ENCODE measurements around the gene FANCL. TPM values are rescaled to one million over a fixed set of nuclear protein-coding genes. Genes with fewer than 3 reads are reported as not detected.
"Not testable (repeated sequence)": the region's sequence is repeated elsewhere in the genome, so short reads cannot be mapped to it uniquely, and the experiment has no call there.

FANCL gene
- polyA plus RNA-seq, 4 donors = 8.6 to 45.0 (median 19.2) TPM

- no peaks in the 10 kb centered on the region for H3K27me3 ChIP-seq (ENCODE audit: control insufficient read depth in 3 of 3, insufficient read depth in 3 of 3, low read length in 3 of 3)
- H3K27ac ChIP-seq (ENCODE audit: low read depth in 1 of 3, low read length in 2 of 3) = no peak overlapping the region
- no peak overlapping the region for H3K4me3 ChIP-seq (ENCODE audit: low read depth in 1 of 3, low read length in 3 of 3)
- H3K9me3 ChIP-seq (ENCODE audit: control insufficient read depth in 2 of 2, insufficient read depth in 1 of 2, low read depth in 1 of 2, low read length in 1 of 2) = no peaks in the 10 kb centered on the region
- 97% methylated on average over 16 of the region's 16 CpGs for WGBS, 3 donors
- H3K4me1 ChIP-seq (ENCODE audit: control insufficient read depth in 3 of 3, insufficient read depth in 2 of 3, low read depth in 1 of 3, low read length in 2 of 3) = no peaks in the 10 kb centered on the region
- H3K36me3 ChIP-seq (ENCODE audit: control insufficient read depth in 3 of 3, insufficient read depth in 2 of 3, low read depth in 1 of 3, low read length in 3 of 3) = peaks cover 0 to 8% (median 2%) of the 10 kb centered on the region in 3 donors
- DNase-seq (no peak), FAIRE-seq (no peak)
Observed at GRCh38 chr2:58227171-58227917, 13.8 kb downstream of the FANCL start.

- DNase-seq (no peak), FAIRE-seq (no peak)
- peaks cover 0 to 5% (median 1%) of the 10 kb centered on the region in 3 donors for H3K36me3 ChIP-seq (ENCODE audit: control insufficient read depth in 3 of 3, insufficient read depth in 2 of 3, low read depth in 1 of 3, low read length in 3 of 3)
- no peak overlapping the region for H3K4me3 ChIP-seq (ENCODE audit: low read depth in 1 of 3, low read length in 3 of 3)
- no peak overlapping the region for H3K27ac ChIP-seq (ENCODE audit: low read depth in 1 of 3, low read length in 2 of 3)
- no peaks in the 10 kb centered on the region for H3K9me3 ChIP-seq (ENCODE audit: control insufficient read depth in 2 of 2, insufficient read depth in 1 of 2, low read depth in 1 of 2, low read length in 1 of 2)
- 32 to 49% (median 42%) methylated on average over 2 of the region's 2 CpGs for WGBS, 3 donors
- no peaks in the 10 kb centered on the region for H3K4me1 ChIP-seq (ENCODE audit: control insufficient read depth in 3 of 3, insufficient read depth in 2 of 3, low read depth in 1 of 3, low read length in 2 of 3)
- no peaks in the 10 kb centered on the region for H3K27me3 ChIP-seq (ENCODE audit: control insufficient read depth in 3 of 3, insufficient read depth in 3 of 3, low read length in 3 of 3)
Observed at GRCh38 chr2:58221909-58222308, 19.2 kb downstream of the FANCL start.

- peaks cover 0 to 18% (median 3%) of the 10 kb centered on the region in 3 donors for H3K36me3 ChIP-seq (ENCODE audit: control insufficient read depth in 3 of 3, insufficient read depth in 2 of 3, low read depth in 1 of 3, low read length in 3 of 3)
- H3K27me3 ChIP-seq (ENCODE audit: control insufficient read depth in 3 of 3, insufficient read depth in 3 of 3, low read length in 3 of 3) = no peaks in the 10 kb centered on the region
- no peak overlapping the region for H3K27ac ChIP-seq (ENCODE audit: low read depth in 1 of 3, low read length in 2 of 3)
- WGBS, 3 donors = 20 to 38% (median 26%) methylated on average over 1 of the region's 1 CpG
- FAIRE-seq (no peak), DNase-seq (peak in 1 of 2 donors; percentile 19)
- H3K9me3 ChIP-seq (ENCODE audit: control insufficient read depth in 2 of 2, insufficient read depth in 1 of 2, low read depth in 1 of 2, low read length in 1 of 2) = peaks cover 0 to 15% of the 10 kb centered on the region in 2 donors
- H3K4me3 ChIP-seq (ENCODE audit: low read depth in 1 of 3, low read length in 3 of 3) = no peak overlapping the region
- H3K4me1 ChIP-seq (ENCODE audit: control insufficient read depth in 3 of 3, insufficient read depth in 2 of 3, low read depth in 1 of 3, low read length in 2 of 3) = peaks cover 0 to 4% (median 0%) of the 10 kb centered on the region in 3 donors
Observed at GRCh38 chr2:58215429-58215828, 25.7 kb downstream of the FANCL start.

- WGBS, 3 donors = 95 to 99% (median 98%) methylated on average over 6 of the region's 6 CpGs
- DNase-seq; H3K27ac ChIP-seq (ENCODE audit: low read depth in 1 of 3, low read length in 2 of 3); H3K4me3 ChIP-seq (ENCODE audit: low read depth in 1 of 3, low read length in 3 of 3); FAIRE-seq; H3K27me3 ChIP-seq (ENCODE audit: control insufficient read depth in 3 of 3, insufficient read depth in 3 of 3, low read length in 3 of 3); H3K4me1 ChIP-seq (ENCODE audit: control insufficient read depth in 3 of 3, insufficient read depth in 2 of 3, low read depth in 1 of 3, low read length in 2 of 3): not testable (repeated sequence)
- H3K36me3 ChIP-seq (ENCODE audit: control insufficient read depth in 3 of 3, insufficient read depth in 2 of 3, low read depth in 1 of 3, low read length in 3 of 3) = peaks cover 0 to 18% (median 2%) of the 10 kb centered on the region in 3 donors
- H3K9me3 ChIP-seq (ENCODE audit: control insufficient read depth in 2 of 2, insufficient read depth in 1 of 2, low read depth in 1 of 2, low read length in 1 of 2) = peaks cover 0 to 20% of the 10 kb centered on the region in 2 donors
Observed at GRCh38 chr2:58210951-58211568, 30.1 kb downstream of the FANCL start.

- no peak for FAIRE-seq
- H3K9me3 ChIP-seq (ENCODE audit: control insufficient read depth in 2 of 2, insufficient read depth in 1 of 2, low read depth in 1 of 2, low read length in 1 of 2) = peaks cover 0 to 19% of the 10 kb centered on the region in 2 donors
- 89 to 98% (median 94%) methylated on average over 3 of the region's 3 CpGs for WGBS, 3 donors
Observed at GRCh38 chr2:58207189-58207588, 33.9 kb downstream of the FANCL start.

GRCh38 chr2:58206785-58207184, 34.3 kb downstream of the FANCL start:
- no peak for FAIRE-seq
- Histone ChIP-seq H3K27me3 (ENCODE audit: control insufficient read depth in 3 of 3, insufficient read depth in 3 of 3, low read length in 3 of 3) (no peaks in the 10 kb centered on the region), H3K36me3 (ENCODE audit: control insufficient read depth in 3 of 3, insufficient read depth in 2 of 3, low read depth in 1 of 3, low read length in 3 of 3) (peaks cover 0 to 12% (median 0%) of the 10 kb centered on the region in 3 donors), H3K4me1 (ENCODE audit: control insufficient read depth in 3 of 3, insufficient read depth in 2 of 3, low read depth in 1 of 3, low read length in 2 of 3) (no peaks in the 10 kb centered on the region), H3K9me3 (ENCODE audit: control insufficient read depth in 2 of 2, insufficient read depth in 1 of 2, low read depth in 1 of 2, low read length in 1 of 2) (peaks cover 0 to 16% of the 10 kb centered on the region in 2 donors), H3K27ac (ENCODE audit: low read depth in 1 of 3, low read length in 2 of 3) (no peak overlapping the region), H3K4me3 (ENCODE audit: low read depth in 1 of 3, low read length in 3 of 3) (no peak overlapping the region)
- 96 to 97% (median 96%) methylated on average over 1 of the region's 1 CpG for WGBS, 3 donors
- DNase-seq = no peak

More at GRCh38 chr2:58207189-58207588, 33.9 kb downstream of the FANCL start:
- H3K27me3 ChIP-seq (ENCODE audit: control insufficient read depth in 3 of 3, insufficient read depth in 3 of 3, low read length in 3 of 3) = no peaks in the 10 kb centered on the region
- no peak for DNase-seq
- no peaks in the 10 kb centered on the region for H3K4me1 ChIP-seq (ENCODE audit: control insufficient read depth in 3 of 3, insufficient read depth in 2 of 3, low read depth in 1 of 3, low read length in 2 of 3)
- H3K4me3 ChIP-seq (ENCODE audit: low read depth in 1 of 3, low read length in 3 of 3) = no peak overlapping the region
- no peak overlapping the region for H3K27ac ChIP-seq (ENCODE audit: low read depth in 1 of 3, low read length in 2 of 3)
- peaks cover 0 to 12% (median 0%) of the 10 kb centered on the region in 3 donors for H3K36me3 ChIP-seq (ENCODE audit: control insufficient read depth in 3 of 3, insufficient read depth in 2 of 3, low read depth in 1 of 3, low read length in 3 of 3)

GRCh38 chr2:58204195-58204959, 36.7 kb downstream of the FANCL start:
- FAIRE-seq = no peak
- Histone ChIP-seq H3K9me3 (ENCODE audit: control insufficient read depth in 2 of 2, insufficient read depth in 1 of 2, low read depth in 1 of 2, low read length in 1 of 2) (no peaks in the 10 kb centered on the region), H3K27me3 (ENCODE audit: control insufficient read depth in 3 of 3, insufficient read depth in 3 of 3, low read length in 3 of 3) (no peaks in the 10 kb centered on the region), H3K27ac (ENCODE audit: low read depth in 1 of 3, low read length in 2 of 3) (no peak overlapping the region), H3K4me3 (ENCODE audit: low read depth in 1 of 3, low read length in 3 of 3) (no peak overlapping the region), H3K36me3 (ENCODE audit: control insufficient read depth in 3 of 3, insufficient read depth in 2 of 3, low read depth in 1 of 3, low read length in 3 of 3) (peaks cover 0 to 3% (median 0%) of the 10 kb centered on the region in 3 donors), H3K4me1 (ENCODE audit: control insufficient read depth in 3 of 3, insufficient read depth in 2 of 3, low read depth in 1 of 3, low read length in 2 of 3) (no peaks in the 10 kb centered on the region)
- 84 to 92% (median 88%) methylated on average over 6 of the region's 6 CpGs for WGBS, 3 donors
- DNase-seq = no peak

- DNase-seq (no peak), FAIRE-seq (peak; percentile 41)
- no peaks in the 10 kb centered on the region for H3K4me1 ChIP-seq (ENCODE audit: control insufficient read depth in 3 of 3, insufficient read depth in 2 of 3, low read depth in 1 of 3, low read length in 2 of 3)
- peaks cover 0 to 3% (median 0%) of the 10 kb centered on the region in 3 donors for H3K36me3 ChIP-seq (ENCODE audit: control insufficient read depth in 3 of 3, insufficient read depth in 2 of 3, low read depth in 1 of 3, low read length in 3 of 3)
- H3K4me3 ChIP-seq (ENCODE audit: low read depth in 1 of 3, low read length in 3 of 3) = no peak overlapping the region
- no peak overlapping the region for H3K27ac ChIP-seq (ENCODE audit: low read depth in 1 of 3, low read length in 2 of 3)
- no peaks in the 10 kb centered on the region for H3K27me3 ChIP-seq (ENCODE audit: control insufficient read depth in 3 of 3, insufficient read depth in 3 of 3, low read length in 3 of 3)
- no peaks in the 10 kb centered on the region for H3K9me3 ChIP-seq (ENCODE audit: control insufficient read depth in 2 of 2, insufficient read depth in 1 of 2, low read depth in 1 of 2, low read length in 1 of 2)
Observed at GRCh38 chr2:58203018-58203417, 38.1 kb downstream of the FANCL start.

All from small intestine (tissue), 7 donors.